Stimulated activated CD8-positive, alpha-beta memory T cell treated with anti-CD3 and anti-CD28 coated beads, Interleukin-15, amount 100 ng/mL, for 1 hour (primary cell): ENCODE data around the gene RNF146.
"Not testable (repeated sequence)": the region's sequence is repeated elsewhere in the genome, so short reads cannot be mapped to it uniquely, and the experiment has no call there.

Experiments used
- DNase-seq: peaks from one replicate; pipeline ENCODE4 v3.0.0-alpha.2; 2020; ENCODE audit warnings: low read depth

RNF146 gene

GRCh38 chr6:127266178-127266891 lies at the start of gene RNF146:
RNF146 (plus strand) TSS chr6:127266864; CDS start chr6:127280339, 13,475 bp downstream.
- DNase-seq, result peak; percentile 45

GRCh38 chr6:127219869-127220268 lies 46.8 kb upstream of the RNF146 start:
- DNase-seq, result no peak

GRCh38 chr6:127221201-127221600 lies 45.5 kb upstream of the RNF146 start:
- no peak for DNase-seq

- DNase-seq, result no peak
Measured at GRCh38 chr6:127222418-127222817, 44.2 kb upstream of the RNF146 start.

- no peak for DNase-seq
Measured at GRCh38 chr6:127225497-127225896, 41.2 kb upstream of the RNF146 start.

- DNase-seq, result not testable (repeated sequence)
Measured at GRCh38 chr6:127233819-127234218, 32.8 kb upstream of the RNF146 start.

GRCh38 chr6:127243501-127243900 lies 23.2 kb upstream of the RNF146 start:
- no peak for DNase-seq

GRCh38 chr6:127247114-127248096 lies 19.3 kb upstream of the RNF146 start:
- DNase-seq, result no peak

GRCh38 chr6:127249621-127250020 lies 17.0 kb upstream of the RNF146 start:
- DNase-seq, result no peak

- no peak for DNase-seq
Measured at GRCh38 chr6:127255286-127255685, 11.4 kb upstream of the RNF146 start.

- DNase-seq, result no peak
Measured at GRCh38 chr6:127262896-127263295, 3.8 kb upstream of the RNF146 start.

GRCh38 chr6:127263481-127263880 lies 3.2 kb upstream of the RNF146 start:
- DNase-seq, result no peak

GRCh38 chr6:127266892-127267645 lies 405 bp downstream of the RNF146 start:
- DNase-seq, result peak; percentile 14

GRCh38 chr6:127267646-127268625 lies 1.3 kb downstream of the RNF146 start:
- DNase-seq, result no peak

GRCh38 chr6:127272576-127272975 lies 5.9 kb downstream of the RNF146 start:
- no peak for DNase-seq

GRCh38 chr6:127273499-127273898 lies 6.8 kb downstream of the RNF146 start:
- DNase-seq, result no peak

GRCh38 chr6:127276331-127276730 lies 9.7 kb downstream of the RNF146 start:
- no peak for DNase-seq

- no peak for DNase-seq
Measured at GRCh38 chr6:127277878-127278843, 11.5 kb downstream of the RNF146 start.

GRCh38 chr6:127279815-127280214 lies 13.2 kb downstream of the RNF146 start:
- DNase-seq, result no peak

GRCh38 chr6:127282184-127282583 lies 15.5 kb downstream of the RNF146 start:
- DNase-seq, result no peak
